Adipose tissue (tissue), 3 donors: ENCODE data around the gene CPNE5. TPM values are rescaled to one million over a fixed set of nuclear protein-coding genes. Genes with fewer than 3 reads are reported as not detected.
"Not testable (repeated sequence)": the region's sequence is repeated elsewhere in the genome, so short reads cannot be mapped to it uniquely, and the experiment has no call there.

Experiments used
- H3K27ac ChIP-seq: one replicate; pipeline ENCODE4 v1.5.1; 2013; ENCODE audit warnings: low read depth, low read length
- WGBS, 3 donors: extraction: QIAGEN DNeasy Blood & Tissue Kit; methylation state at CpG; one replicate each; pipeline ENCODE4 v1.1.7; 2013; 5-methylcytosine and 5-hydroxymethylcytosine counted together
- polyA plus RNA-seq, 3 donors: library from polyadenylated mRNA; stranded (reverse); fragments of 200-250 nt; gene quantifications; one replicate each; pipeline ENCODE4 v1.2.3, GENCODE V29; 2013
- donor health status: healthy with polysubstance abuse.
- donor health status: Bipolar disorder and iron deficiency.
- donor health status: healthy.

CPNE5 gene
- polyA plus RNA-seq, 3 donors: 0.53 to 8.5 (median 1.5) TPM

- 92 to 93% (median 92%) methylated on average over 7 of the region's 7 CpGs for WGBS, 3 donors
These were observed 111.7 kb downstream of the CPNE5 start for GRCh38 chr6:36727505-36728021.

GRCh38 chr6:36725581-36725980, 113.7 kb downstream of the CPNE5 start:
- WGBS, 3 donors: 89 to 94% (median 92%) methylated on average over 7 of the region's 7 CpGs
- H3K27ac ChIP-seq: no peak overlapping the region

More at GRCh38 chr6:36727505-36728021, 111.7 kb downstream of the CPNE5 start:
- no peak overlapping the region for H3K27ac ChIP-seq

DNA sequence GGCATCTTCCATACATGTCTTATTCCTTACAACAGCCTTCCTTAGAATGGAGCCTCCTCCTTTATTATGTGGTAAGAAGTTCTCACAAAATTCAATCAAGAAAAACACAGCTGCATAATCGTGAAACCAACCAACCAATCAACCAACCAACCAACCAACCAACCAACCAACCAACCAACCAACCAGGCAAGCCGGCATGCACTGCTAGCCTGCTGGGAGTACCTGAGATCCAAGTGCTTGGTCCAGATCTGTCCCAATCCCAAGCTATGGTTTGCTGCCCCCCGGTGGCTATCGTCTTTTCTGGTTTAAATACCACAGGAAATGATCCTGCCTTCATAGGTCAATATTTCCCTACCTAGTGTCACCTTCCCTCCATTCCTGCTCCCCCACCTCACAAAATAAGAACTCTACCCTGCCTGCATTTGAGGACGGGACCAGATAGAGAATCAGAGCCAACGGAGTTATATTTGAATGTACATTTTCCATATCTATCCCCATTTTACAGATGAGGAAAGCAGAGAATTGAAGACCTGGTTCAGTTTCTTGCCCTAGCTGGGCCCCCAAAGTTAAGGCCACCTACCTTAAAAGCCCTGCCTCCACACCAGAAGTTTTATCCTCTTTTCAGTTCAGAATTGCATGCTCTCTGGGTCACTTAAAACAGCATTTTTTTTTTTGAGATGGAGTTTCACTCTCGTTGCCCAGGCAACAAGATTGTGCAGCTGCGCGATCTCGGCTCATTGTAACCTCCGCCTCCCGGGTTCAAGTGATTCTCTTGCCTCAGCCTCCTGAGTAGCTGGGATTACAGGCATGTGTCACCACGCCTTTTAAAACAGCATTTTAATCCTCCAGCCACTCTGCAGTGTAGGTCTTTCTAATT, 114.5 kb downstream of the CPNE5 start:
- H3K27ac ChIP-seq: no peak overlapping the region
- 38 to 62% (median 59%) methylated on average over 13 of the region's 13 CpGs for WGBS, 3 donors

- not testable (repeated sequence) for H3K27ac ChIP-seq
- 91 to 92% (median 92%) methylated on average over 4 of the region's 4 CpGs for WGBS, 3 donors
These were observed 115.3 kb downstream of the CPNE5 start for GRCh38 chr6:36723992-36724391.

DNA sequence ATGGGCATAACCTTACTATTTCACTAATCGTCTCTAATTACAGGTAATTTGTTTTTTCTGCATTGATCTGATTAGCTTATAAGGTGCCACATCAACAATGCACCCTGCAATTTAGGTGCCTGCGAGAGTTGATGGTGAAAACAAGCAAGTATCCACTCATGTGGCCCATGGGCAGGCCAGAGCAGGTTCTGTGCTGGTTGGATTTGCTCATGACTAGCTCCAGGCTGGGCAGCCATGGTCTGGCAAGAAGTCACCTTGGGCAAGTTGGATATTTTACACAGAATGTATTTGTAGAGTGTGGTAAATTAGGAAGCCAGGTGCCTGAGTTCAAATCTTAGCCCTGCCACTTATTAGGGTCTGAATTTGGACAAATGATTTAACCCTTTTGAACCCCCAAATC, 116.4 kb downstream of the CPNE5 start:
- WGBS, 3 donors: 90 to 94% (median 92%) methylated on average over 2 of the region's 2 CpGs

DNA sequence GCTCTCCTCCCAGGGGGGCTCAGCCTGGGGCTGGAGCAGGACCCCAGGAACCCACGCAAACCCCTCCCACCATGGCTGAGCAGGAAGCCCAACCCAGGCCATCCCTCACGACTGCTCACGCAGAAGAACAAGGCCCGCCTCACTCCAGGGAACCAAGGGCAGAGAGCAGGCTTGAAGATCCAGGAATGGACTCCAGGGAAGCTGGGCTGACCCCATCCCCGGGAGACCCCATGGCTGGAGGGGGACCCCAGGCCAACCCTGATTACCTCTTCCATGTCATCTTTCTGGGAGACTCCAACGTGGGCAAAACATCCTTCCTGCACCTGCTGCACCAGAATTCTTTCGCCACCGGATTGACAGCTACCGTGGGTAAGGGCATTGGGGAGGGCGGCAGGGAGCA, 116.9 kb downstream of the CPNE5 start:
- no peak overlapping the region for H3K27ac ChIP-seq
- WGBS, 3 donors: 87 to 90% (median 89%) methylated on average over 10 of the region's 10 CpGs

More for the DNA sequence above, 116.4 kb downstream of the CPNE5 start:
- H3K27ac ChIP-seq: no peak overlapping the region

DNA sequence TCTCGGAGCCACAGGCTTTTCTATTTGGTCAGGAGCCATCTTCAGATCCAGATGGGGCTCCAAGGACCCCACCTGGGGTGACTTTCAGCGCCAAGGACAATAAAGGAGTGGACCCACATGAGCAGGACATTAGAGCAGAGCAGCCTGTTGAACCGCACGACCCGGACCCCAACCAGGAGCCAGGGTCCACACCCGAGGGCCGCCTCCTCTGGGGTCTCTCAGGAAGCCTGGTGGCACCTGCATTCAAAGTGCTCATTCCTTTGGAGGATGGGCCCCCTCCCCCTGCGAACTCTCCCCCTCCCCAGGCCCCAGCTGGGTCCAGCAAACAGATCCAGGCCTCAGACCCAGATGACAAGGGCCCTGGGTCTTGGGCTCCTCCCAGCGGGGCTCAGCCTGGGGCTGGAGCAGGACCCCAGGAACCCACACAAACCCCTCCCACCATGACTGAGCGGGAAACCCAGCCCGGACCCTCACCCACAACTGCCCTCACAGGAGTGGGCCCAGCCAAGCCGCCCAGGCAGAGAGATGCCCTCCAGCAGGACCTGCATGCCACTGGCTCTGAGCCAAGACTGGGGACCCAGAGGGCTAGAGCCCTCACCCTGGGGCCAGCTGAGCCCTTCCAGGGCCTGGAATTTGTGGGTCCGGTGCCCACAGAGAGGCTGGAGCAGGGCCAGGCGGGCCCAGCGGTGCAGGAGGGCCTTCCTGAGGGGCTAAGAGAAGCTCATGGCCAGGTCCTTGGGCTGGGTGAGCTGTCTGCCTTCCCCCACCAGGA, 117.7 kb downstream of the CPNE5 start:
- 84 to 90% (median 88%) methylated on average over 15 of the region's 15 CpGs for WGBS, 3 donors
- no peak overlapping the region for H3K27ac ChIP-seq

DNA sequence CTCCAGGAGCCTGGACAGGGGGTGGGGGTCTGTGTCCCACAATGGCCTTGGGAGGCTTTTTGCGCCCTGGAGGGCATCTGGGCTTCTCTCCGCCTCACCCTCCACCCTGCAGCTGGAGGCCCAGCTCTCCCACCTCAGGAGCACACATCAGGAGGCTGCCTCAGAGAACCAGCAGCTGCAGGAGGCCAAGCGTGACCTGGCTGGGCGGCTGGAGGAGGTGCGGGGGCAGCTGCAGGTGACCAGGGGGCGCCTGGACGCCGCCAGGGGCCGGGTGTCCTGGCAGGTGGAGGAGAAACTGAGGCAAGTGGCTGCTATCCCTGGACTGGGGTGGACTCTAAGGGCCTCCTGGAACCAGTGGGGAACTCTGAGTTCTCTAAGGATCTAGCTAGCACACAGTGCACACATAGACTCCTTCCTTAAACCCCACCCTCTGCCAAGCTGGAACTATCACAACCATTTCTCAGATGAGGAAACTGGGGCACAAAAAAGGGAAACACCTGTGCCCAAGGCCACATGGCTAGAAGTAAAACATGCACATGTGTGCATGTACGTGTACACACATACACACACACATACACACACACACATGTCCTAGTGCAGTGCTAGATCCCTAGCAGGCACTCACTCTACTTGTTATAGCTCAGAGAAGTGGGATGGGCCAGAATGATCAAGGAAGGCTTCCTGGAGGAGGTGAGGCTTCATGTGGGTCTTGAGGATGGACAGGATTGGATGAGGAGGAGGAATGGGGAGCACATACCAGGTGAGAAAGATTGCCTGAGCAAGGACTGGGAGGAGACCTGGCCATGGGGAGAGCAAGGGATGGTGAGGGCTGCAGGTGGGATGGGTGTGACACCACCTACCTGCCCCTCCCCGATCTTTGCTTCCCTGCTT, 118.7 kb downstream of the CPNE5 start:
- no peak overlapping the region for H3K27ac ChIP-seq
- WGBS, 3 donors: 88 to 94% (median 89%) methylated on average over 11 of the region's 11 CpGs

DNA sequence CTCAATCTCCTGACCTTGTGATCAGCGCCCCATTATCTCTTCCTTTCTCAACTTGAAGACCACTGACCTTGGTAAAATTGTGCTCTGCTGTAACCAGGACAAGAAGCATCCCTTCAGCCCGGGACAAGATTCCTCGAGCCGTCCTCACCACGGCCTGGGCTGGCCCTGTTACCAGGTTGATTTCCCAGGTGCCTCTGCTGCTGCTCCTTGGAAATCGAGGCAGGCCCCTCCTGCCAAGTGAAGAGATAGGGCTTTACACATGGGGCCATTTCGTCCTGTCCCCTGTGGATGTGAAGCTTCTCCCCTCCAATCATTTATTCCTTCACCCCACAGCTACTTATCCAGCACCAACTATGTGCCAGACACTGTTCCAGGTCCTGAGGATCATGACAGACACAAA, 120.1 kb downstream of the CPNE5 start:
- WGBS, 3 donors: 89 to 91% (median 90%) methylated on average over 7 of the region's 7 CpGs
- no peak overlapping the region for H3K27ac ChIP-seq

DNA sequence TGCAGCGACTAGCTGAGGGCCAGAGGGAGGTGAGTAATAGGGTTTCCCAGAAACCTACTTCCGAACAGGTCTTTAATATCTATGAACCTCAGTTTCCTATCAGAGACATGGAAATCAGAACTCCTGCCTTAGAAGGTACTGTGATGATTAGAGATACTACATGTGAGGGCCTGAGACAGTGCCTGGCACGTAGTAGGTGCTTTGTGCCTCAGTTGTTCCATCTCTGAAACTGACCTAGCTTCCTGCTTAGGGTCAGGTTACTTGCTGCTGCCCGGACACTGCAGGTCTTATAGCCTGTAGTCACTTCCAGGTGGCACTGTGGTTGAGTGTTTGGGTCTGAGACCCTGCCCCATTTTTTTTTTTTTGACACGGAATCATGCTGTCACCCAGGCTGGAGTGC, 120.7 kb downstream of the CPNE5 start:
- H3K27ac ChIP-seq: no peak overlapping the region
- 74 to 85% (median 75%) methylated on average over 5 of the region's 5 CpGs for WGBS, 3 donors

GRCh38 chr6:36717871-36718540, 121.2 kb downstream of the CPNE5 start:
- 80 to 84% (median 82%) methylated on average over 12 of the region's 12 CpGs for WGBS, 3 donors
- no peak overlapping the region for H3K27ac ChIP-seq

- WGBS, 3 donors: 67 to 76% (median 75%) methylated on average over 13 of the region's 13 CpGs
- H3K27ac ChIP-seq: no peak overlapping the region
These were observed 121.9 kb downstream of the CPNE5 start for GRCh38 chr6:36717231-36717825.

- H3K27ac ChIP-seq: no peak overlapping the region
- WGBS, 3 donors: 70 to 93% (median 92%) methylated on average over 8 of the region's 8 CpGs
These were observed 122.7 kb downstream of the CPNE5 start for GRCh38 chr6:36716476-36717093.

DNA sequence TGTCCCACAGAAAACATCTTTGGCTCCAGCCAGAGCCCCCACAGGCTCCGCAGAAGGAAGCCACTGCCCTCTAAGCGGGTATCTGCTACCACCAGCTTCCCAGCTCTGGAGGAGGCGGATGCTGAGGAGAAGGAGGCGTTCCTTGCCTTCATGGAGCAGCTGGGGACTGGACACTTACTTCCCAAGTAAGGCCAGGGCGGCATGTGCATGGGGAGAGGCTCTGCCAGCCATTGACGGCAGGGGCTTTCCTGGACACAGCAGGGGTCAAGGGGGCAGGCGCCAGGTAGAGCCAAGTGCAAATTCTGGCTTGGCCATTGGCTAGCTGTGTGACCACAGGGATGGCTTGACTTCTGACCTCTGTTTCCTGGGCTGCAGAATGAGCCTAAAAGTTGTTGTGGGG, 123.8 kb downstream of the CPNE5 start:
- H3K27ac ChIP-seq: no peak overlapping the region
- 91 to 98% (median 94%) methylated on average over 7 of the region's 7 CpGs for WGBS, 3 donors

DNA sequence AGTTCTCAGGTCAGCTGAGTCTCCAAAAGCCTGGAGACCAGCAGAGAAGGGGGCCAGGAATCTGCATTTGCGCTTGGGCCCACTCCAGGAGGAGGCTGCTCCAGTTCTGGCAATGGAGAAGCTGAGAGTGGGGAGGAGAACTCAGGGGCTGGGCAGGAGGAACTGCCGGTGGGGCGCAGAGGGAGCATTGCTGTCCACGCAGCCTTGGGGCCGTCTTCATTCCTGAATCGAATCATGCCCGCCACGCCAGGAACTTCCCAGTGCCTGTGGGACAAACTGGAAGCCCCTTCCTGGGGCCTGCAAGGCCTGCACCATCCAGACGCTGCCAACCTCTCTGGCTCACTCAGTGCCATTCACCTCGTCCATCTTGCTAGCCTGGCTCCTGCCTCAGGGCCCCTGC, 124.7 kb downstream of the CPNE5 start:
- no peak overlapping the region for H3K27ac ChIP-seq
- 91 to 92% (median 92%) methylated on average over 10 of the region's 10 CpGs for WGBS, 3 donors

- H3K27ac ChIP-seq: no peak overlapping the region
- WGBS, 3 donors: 88 to 90% (median 88%) methylated on average over 8 of the region's 8 CpGs
These were observed 125.4 kb downstream of the CPNE5 start for GRCh38 chr6:36713846-36714245.

- H3K27ac ChIP-seq: no peak overlapping the region
- 85 to 93% (median 92%) methylated on average over 4 of the region's 4 CpGs for WGBS, 3 donors
These were observed 126.4 kb downstream of the CPNE5 start for GRCh38 chr6:36712816-36713215.
